GM10248 (cell line): ENCODE results near the gene ACP6.
A peak's percentile ranks its signal among the peaks of the same experiment; 100 is the strongest.

Experiments
- CTCF ChIA-PET: fragments of 300-600 bp; sonication (Branson Sonifier 250); formaldehyde crosslinking; extraction: SDS; loops from one replicate; lab custom pipeline; 2021; ENCODE audit warnings: antibody characterized with exemption; lab: Yijun Ruan, JAX
- POLR2A ChIA-PET: fragments of 350-650 bp; sonication (Branson Sonifier 250); formaldehyde crosslinking; extraction: SDS; loops from one replicate; lab custom pipeline; 2020; ENCODE audit warnings: antibody characterized with exemption; lab: Yijun Ruan, JAX
- DNase-seq: peaks from one replicate; pipeline ENCODE4 v3.0.0; 2012; ENCODE audit errors: extremely low spot score
- CTCF ChIP-seq: IDR thresholded peaks from 2 replicates; pipeline ENCODE4 v1.5.1; 2012; ENCODE audit warnings: mild to moderate bottlenecking, low read depth; ENCODE audit errors: extremely low read depth, missing control alignments, control extremely low read depth

Gene ACP6

DNA sequence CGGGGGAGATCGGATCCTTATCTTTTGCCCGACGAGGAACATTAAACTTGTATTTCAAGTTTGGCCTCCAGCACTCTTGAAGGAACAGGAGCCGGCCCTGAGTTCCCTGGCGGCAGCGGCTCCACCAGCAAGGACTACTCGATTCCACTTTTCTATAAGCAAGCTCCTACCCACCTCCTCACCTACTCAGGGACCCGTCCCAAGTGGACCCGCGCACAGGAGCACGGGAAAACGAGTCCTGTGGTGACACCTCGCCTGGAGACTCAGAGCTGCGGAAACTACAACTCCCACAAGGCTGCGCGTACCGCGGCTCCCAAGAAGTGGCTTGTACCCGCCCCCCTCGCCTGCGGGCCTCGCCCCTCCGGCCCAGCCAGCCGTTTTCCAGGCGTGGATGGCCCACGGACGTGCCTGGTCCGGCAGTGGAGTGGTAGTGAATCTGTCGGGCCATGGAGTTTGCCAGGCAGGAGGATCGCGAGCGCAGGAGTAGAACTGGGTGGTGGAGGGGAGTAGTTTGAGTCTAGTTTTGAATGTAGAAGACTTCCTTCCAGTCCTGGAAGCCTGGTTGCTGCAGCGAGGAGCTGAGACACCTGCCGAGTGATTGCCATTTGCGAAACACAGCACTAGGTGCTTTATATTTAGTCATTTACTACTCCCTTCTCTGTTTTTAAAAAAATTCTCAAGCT is at the start of gene ACP6:
Gene ACP6 (minus strand): TSS at position 206 of the 683 bp plus-strand sequence. CDS start 476 bp downstream, outside the sequence.
- DNase-seq = peak; percentile 93
- CTCF ChIA-PET = interaction anchor here (1.3 to 1.4 kb wide), 2 partner anchors 10 to 29 kb away, joined by 3 to 4 read pairs; no protein-coding TSS in a partner anchor
- POLR2A ChIA-PET = no interaction called here
- no peak for TF ChIP-seq CTCF

DNA sequence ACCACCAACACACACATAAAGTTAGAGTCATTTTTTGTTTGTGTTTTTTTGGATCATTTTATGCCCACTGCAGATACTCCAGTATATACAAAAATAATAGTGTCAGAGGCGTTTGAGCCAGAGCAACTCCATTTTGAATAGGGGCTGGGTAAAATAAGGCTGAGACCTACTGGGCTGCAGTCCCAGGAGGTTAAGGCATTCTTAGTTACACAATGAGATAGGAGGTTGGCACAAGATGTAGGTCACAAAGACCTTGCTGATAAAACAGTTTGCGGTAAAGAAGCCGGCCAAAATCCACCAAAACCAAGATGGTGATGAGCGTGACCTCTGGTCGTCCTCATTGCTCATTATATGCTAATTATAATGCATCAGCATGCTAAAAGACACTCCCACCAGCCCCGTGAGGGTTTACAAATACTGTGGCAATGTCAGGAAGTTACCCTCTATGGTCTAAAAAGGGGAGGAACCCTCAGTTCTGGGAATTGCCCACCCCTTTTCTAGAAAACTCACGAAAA is 49.4 kb upstream of the ACP6 start:
- no peak for TF ChIP-seq CTCF
- CTCF ChIA-PET = interaction anchor here (1.2 kb wide), 1 partner anchor 29 kb away, joined by 3 read pairs; no protein-coding TSS in a partner anchor
- POLR2A ChIA-PET = no interaction called here
- no peak for DNase-seq

- no peak for TF ChIP-seq CTCF
- ChIA-PET CTCF (no interaction called here), POLR2A (no interaction called here)
- no peak for DNase-seq
Measured at GRCh38 chr1:147719029-147719698, 48.8 kb upstream of the ACP6 start.

DNA sequence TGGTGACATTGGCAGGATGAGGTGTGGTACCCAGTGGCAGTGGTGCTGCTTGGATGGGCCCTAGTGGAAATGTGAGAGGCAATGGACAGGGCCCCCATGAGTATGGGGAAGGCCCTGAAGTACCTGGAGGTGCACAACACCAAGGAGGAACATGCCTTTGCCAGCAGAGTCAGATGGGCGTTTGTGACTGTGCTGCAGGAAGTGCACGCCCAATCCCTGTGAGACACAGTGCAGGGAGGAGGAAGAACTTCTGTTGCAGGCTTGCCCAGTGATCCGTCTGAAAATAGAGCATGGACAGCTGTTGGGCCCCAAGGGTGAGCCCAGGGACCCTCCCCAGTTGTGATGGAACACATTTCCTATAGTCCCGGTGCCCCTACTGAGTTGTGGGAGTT is 47.4 kb upstream of the ACP6 start:
- POLR2A ChIA-PET = no interaction called here

GRCh38 chr1:147717051-147717705 is 46.9 kb upstream of the ACP6 start:
- no peak for DNase-seq
- ChIA-PET POLR2A (no interaction called here), CTCF (interaction anchor here (0.9 to 2.2 kb wide), 2 partner anchors 10 to 14 kb away, joined by 3 to 8 read pairs; no protein-coding TSS in a partner anchor)
- no peak for TF ChIP-seq CTCF

More for the DNA sequence above, 47.4 kb upstream of the ACP6 start:
- no peak for DNase-seq
- TF ChIP-seq CTCF = no peak
- CTCF ChIA-PET = interaction anchor here (2.2 kb wide), 1 partner anchor 14 kb away, joined by 8 read pairs; no protein-coding TSS in a partner anchor

GRCh38 chr1:147712605-147713004 is 42.3 kb upstream of the ACP6 start:
- CTCF ChIA-PET = no interaction called here
- POLR2A ChIA-PET = no interaction called here
- TF ChIP-seq CTCF = no peak
- no peak for DNase-seq
